Measurements from ENCODE around the gene TPSG1.
"Not testable (repeated sequence)": the region's sequence is repeated elsewhere in the genome, so short reads cannot be mapped to it uniquely, and the experiment has no call there.

The TPSG1 gene

DNA sequence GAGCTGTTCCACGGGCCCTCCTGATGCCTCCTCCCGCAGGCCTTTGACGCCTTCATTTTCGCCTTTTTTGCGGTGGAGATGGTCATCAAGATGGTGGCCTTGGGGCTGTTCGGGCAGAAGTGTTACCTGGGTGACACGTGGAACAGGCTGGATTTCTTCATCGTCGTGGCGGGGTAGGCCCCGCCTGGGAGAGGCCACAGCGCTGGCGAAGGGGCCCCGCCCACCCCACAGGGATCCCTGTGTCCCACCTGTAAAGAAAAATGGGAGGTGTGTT, 29.7 kb downstream of the TPSG1 start:
- DNase-seq (ENCODE audit: low read depth in 2 of 2): no peak

- DNase-seq (ENCODE audit: low read depth in 2 of 2): peak; percentile 10 to 31
Observed at GRCh38 chr16:1194665-1195392, 30.2 kb downstream of the TPSG1 start.

DNA sequence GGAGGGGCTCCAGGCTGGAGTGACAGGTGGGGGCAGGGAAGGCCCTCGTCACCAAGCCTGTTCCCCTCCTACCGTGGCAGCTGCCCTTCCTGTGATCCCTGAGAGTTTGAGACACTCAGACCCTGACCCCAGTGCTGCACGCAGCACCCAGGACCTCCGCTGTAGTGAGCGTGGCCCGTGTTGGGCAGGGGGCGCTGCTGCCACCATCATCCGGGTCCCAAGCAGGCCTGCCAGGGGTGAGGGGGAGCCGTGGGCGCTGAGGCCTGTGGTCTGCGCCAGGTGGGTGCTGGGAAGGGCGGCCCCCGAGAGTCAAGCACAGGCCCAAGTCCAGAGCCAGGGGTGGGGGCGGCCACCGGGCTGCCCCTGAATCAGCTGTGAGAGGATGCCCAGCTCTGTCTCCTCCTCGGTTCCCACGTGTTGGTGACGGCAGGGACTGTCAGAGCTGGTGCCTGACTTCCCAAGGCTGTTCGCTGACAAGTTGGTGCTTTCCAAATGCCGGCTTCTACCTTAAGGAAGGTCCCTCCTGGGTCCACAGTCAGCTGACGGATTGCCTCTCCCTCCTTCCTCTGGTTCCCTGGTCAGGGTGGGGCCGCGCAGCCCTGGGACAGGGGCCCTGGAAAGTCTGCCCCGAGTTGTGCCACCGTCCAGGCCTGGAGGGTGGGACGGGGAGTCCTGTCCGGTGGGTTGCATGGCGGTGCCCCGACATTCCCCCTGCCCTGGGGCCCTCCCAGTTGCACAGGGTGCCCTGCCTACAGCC, 31.1 kb downstream of the TPSG1 start:
- no peak for DNase-seq (ENCODE audit: low read depth in 2 of 2)

DNA sequence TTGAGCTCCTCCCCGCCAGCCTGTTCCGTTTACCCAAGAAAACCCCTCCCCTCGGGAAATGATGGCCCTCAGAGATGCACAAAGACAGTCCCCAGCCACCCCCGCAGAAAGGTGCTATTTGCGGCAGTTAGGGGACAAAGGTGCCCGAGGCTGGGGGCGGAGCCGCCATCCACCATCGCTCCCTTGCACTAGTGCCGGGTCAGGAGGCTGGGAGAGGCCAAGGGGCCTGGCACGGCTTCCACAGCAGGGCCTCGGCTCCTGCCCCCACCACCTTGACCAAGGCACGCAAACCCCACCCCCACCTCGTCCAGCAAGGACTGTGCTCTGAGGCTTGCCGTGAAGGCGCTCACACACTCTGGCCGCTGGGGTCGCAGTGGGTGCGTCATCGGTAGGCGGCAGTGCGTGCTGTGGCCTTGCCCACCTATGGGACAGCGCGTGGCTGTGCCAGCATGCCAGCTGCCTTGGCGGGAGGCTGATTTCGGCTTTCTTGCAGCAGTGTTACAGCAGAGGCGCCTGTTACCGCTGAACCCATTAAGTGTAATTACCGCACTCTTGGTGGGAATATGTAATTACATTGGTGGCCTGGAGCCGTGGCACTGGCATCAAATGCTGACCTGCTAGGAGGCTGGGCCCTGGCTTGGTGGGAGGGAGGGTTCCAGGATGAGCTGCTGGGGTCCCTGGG, 31.8 kb downstream of the TPSG1 start:
- DNase-seq (ENCODE audit: low read depth in 2 of 2): no peak

DNA sequence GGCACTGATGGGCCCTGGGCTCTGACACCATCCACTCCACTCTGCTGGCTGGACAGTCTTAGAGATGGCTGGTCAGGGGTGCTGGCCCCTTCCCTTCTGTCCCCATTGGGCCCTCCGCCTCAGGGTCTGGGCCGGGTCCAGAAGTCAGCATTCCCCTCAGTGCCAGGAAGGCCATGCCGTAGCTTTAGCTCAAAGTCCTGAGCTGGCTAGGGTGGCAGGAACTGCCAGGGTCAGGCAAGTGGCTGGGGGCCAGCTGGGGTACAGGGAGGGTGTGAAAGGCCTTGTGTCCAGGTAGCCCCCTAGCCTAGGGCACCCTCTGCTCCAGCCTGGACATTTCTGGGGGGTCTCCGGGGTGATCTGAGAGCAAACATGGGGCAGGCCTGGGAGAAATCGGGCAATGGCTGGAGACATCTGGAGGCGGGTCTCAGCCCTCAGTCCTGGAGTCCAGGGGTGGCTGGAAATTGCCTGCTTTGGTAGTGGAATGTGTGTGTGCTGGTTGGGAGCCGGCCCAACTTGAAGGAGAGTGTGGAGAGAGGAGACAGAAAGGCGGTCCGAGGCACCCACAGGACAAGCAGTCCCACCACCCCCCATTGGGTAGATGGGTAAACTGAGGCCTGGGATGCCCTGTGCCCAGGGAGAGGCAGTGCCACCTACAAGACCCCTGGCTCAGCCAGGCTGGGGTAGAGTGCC, 32.5 kb downstream of the TPSG1 start:
- DNase-seq (ENCODE audit: low read depth in 2 of 2): no peak

GRCh38 chr16:1190789-1191188, 34.3 kb downstream of the TPSG1 start:
- not testable (repeated sequence) for DNase-seq (ENCODE audit: low read depth in 2 of 2)

- no peak for DNase-seq (ENCODE audit: low read depth in 2 of 2)
Observed at GRCh38 chr16:1189455-1189854, 35.6 kb downstream of the TPSG1 start.

DNA sequence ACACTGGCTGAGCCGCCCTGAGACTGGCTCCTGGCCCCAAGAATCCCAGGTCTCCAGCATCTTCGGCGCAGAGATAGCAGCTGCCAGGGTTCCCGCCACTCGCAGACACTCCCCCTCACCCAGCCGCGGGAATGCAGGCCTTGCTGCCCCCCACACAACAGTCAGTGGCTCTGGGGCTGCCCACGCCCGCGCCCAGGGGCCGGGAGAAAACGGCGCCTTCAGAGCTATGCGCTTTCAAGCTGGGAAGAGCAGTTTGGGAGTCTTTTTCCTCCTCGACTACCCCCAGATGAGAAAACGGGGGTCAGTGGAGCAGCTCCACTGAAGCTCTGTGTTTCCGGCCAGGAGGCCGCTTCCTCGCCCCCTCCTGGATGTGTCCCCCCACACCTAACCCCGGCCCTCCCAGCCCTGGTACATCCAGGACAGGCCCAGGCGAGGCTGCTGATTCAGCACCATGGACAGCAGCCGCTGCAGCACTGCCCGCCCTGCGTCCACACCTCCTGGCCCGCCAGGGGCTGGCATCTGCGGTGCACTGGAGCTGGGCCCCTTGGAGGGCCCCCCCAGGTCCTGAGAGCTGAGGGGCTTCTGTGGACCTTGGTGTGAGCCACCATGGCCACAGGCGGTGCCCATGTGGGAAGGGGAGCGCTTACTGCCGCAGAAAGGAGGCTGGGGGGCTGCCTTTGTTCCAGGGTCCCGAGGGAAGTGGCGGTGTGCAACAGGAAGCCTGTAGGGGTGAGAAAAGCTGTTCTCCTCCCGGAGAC, 36.5 kb downstream of the TPSG1 start:
- peak; percentile 8 to 40 for DNase-seq (ENCODE audit: low read depth in 2 of 2)

DNA sequence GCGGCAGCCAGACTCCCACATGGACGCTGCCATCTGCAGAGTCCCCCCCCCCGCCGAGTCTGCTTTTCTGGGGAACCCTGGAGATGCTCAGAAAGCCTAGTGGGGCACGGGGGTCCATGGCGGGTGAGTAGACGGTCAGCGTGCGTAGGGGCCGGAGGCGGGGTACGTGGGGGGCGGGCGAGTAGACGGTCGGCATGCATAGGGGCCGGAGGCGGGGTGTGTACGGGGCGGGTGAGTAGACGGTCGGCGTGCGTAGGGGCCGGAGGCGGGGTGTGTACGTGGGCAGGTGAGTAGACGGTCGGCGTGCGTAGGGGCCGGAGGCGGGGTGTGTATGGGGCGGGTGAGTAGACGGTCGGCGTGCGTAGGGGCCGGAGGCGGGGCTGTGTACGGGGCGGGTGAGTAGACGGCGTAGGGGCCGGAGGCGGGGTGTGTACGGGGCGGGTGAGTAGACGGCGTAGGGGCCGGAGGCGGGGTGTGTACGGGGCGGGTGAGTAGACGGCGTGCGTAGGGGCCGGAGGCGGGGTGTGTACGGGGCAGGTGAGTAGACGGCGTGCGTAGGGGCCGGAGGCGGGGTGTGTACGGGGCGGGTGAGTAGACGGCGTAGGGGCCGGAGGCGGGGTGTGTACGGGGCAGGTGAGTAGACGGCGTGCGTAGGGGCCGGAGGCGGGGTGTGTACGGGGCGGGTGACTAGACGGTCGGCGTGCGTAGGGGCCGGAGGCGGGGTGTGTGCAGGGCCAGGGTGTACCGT, 39.4 kb downstream of the TPSG1 start:
- not testable (repeated sequence) for DNase-seq (ENCODE audit: low read depth in 2 of 2)

GRCh38 chr16:1184980-1185379, 40.1 kb downstream of the TPSG1 start:
- DNase-seq (ENCODE audit: low read depth in 2 of 2): no peak

- no peak for DNase-seq (ENCODE audit: low read depth in 2 of 2)
Observed at GRCh38 chr16:1184156-1184868, 40.8 kb downstream of the TPSG1 start.

DNA sequence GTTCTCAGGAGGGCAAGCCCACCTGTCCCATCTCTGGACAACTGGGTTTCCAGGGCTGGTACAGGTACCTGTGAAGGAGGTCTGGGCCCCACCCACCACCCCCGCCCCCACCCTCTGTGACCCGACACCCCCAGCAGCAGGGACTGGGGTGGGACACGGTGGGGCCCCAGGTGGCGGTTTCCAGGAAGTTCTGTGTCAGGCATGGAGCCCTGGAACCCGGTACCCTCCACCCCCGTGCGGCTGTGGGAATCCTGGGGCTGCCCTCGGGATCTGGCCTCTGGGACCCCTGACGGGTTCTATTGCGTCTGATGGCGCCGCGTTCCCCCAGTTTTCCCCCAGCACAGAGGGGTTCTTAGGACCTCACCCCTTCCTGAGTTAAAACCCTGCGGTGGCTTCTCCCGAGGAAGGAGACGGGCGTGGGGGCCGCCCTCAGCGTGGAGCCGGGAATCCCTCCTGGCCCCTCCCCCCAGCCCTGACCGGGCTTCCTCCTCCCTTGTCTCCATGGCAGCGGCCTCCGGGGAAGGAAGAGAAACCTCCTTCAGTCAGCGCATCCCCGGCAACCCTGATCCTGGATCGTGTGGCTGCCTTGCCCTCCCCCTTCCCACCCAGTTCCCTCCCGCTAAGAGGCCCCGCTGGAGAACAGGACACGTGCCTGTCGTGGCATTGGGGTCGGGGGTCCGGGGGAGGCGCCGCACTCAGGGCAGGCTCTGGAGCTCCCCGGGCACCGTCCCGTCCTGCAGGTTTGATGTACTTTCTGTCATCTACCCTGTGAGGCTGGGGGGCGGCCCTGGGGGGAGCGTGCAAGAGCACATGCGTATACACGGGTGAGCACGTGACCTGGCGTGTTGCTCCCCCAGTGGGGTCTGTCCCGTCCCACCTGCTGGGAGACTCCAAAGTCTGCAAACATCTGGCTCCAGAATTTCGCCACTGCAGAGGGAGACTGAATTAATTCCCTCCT, 41.8 kb downstream of the TPSG1 start:
- no peak for DNase-seq (ENCODE audit: low read depth in 2 of 2)

DNA sequence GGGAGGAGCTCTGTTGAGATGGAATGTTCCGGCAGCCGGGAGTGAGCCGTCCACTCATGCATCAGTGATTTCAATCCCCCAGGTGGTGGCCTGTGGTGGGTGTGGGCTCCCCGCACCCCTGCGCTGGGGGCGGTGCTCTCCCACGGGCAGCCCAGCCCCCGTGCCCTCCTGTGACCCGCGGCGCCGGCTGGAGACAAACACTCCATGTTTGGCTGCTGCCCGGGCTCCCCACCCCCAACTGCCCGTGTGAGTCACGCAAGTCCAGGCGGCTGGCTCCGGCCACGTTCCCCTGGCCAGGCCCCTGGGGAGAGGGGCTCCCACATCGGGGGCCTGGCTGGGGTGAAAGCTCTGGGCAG, 42.8 kb downstream of the TPSG1 start:
- DNase-seq (ENCODE audit: low read depth in 2 of 2): no peak

DNA sequence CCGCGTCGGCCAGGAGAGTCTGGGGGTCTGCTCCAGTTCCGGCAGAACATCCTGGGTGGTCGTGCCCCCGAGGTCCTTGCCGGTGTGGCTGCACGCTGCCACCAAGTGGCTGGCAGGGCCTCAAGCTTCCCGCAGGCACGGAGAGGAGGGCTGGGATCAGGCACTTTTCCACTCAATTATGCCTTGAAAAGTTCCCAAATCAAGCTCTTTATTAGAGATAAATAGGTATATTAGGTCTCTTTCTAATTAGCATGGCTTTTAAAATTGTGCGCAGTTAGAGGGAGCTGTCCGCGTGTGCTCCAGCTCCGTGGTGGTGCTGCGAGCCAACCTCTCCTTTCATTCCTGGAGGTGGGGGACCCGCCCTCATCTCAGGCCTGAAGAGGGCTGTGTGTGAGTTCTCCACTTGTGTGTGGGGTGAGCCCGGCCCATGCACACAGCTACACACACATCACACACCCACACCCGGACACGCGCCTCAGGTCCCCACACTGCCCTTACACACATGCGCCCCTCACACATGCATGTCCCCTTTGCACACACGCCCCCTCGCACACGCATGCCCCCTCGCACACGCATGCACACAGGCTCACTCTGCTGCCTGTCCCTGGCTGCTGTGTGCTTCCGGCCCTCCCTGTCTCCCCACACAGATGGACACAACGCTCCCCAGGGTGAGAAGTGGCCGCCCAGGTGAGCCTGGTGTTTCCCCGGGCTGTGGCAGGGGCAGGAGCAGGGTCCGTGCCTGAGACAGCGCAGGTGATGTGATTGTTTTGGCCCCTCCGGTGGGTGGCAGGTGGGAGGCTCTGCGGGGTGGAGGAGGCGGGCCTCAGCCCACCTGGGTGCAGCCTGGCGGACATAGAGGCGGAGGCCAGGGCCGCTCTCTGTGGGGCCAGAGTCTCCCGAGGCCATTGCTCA, 43.4 kb downstream of the TPSG1 start:
- DNase-seq (ENCODE audit: low read depth in 2 of 2): no peak

- DNase-seq (ENCODE audit: low read depth in 2 of 2): no peak
Observed at GRCh38 chr16:1180549-1181403, 44.3 kb downstream of the TPSG1 start.

GRCh38 chr16:1178295-1178910, 46.7 kb downstream of the TPSG1 start:
- DNase-seq (ENCODE audit: low read depth in 2 of 2): no peak

DNA sequence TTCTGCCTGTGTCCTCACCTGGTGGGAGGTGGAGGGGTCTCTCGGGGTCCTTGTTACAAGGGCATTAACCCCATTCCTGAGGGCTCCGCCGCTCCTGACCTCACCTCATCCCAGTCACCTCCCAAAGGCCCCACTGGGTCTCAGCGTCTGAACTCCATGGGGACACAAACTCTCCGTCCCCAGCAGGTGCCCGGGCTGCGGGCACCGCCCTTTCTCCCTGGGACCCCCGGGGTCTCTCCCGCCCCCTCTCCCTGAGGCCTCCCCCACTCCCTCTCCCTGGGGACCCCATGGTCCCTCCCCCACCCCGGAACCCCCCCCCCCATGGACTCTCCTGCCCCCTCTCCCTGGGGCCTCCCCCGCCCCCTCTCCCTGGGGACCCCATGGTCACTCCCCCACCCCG, 47.3 kb downstream of the TPSG1 start:
- DNase-seq (ENCODE audit: low read depth in 2 of 2): no peak
